Renal cortex interstitium (tissue), 15 donors: ENCODE measurements around the gene PRKCI. TPM values are rescaled to one million over a fixed set of nuclear protein-coding genes. Genes with fewer than 3 reads are reported as not detected.
A peak's percentile ranks its signal among the peaks of the same experiment; 100 is the strongest.
"Not testable (repeated sequence)": the region's sequence is repeated elsewhere in the genome, so short reads cannot be mapped to it uniquely, and the experiment has no call there.

Experiments used
- DNase-seq, 11 donors: peaks; one replicate each; pipeline ENCODE4 v3.0.0-alpha.2; 2013; ENCODE audit warnings: low read depth in 9 of 11, low spot score in 4 of 11; ENCODE audit errors: extremely low read depth in 1 of 11
- long read RNA-seq, 16 experiments: transcript quantifications; one replicate each; lab custom pipeline, GENCODE V29; 2026
- polyA plus RNA-seq, 3 donors: library from polyadenylated mRNA; unstranded; fragments of 120-200 nt; gene quantifications; one replicate each; pipeline ENCODE4 v1.2.1, GENCODE V29; 2013; ENCODE audit not compliant: insufficient read length in 3 of 3

The PRKCI gene
- polyA plus RNA-seq = 10 to 100 TPM; 58.2 to 92.0 (median 79.2) TPM
- long read RNA-seq, donor 1, full-length matches to known transcripts = 15 of 25 reads
- long read RNA-seq, donor 1, partial matches to known transcripts = 10 of 25 reads
- long read RNA-seq, donor 1, other reads (novel, unspliced or antisense) = 0 of 25 reads
- long read RNA-seq, donor 2, full-length matches to known transcripts = 14 of 20 reads
- long read RNA-seq, donor 2, partial matches to known transcripts = 6 of 20 reads
- long read RNA-seq, donor 2, other reads (novel, unspliced or antisense) = 0 of 20 reads
- long read RNA-seq, donor 3, full-length matches to known transcripts = 36 of 65 reads
- long read RNA-seq, donor 3, partial matches to known transcripts = 29 of 65 reads
- long read RNA-seq, donor 3, other reads (novel, unspliced or antisense) = 0 of 65 reads
- long read RNA-seq, donor 4, full-length matches to known transcripts = 18 of 42 reads
- long read RNA-seq, donor 4, partial matches to known transcripts = 24 of 42 reads
- long read RNA-seq, donor 4, other reads (novel, unspliced or antisense) = 0 of 42 reads
- long read RNA-seq, donor 5 = 0 reads
- long read RNA-seq, donor 6, full-length matches to known transcripts = 21 of 44 reads
- long read RNA-seq, donor 6, partial matches to known transcripts = 23 of 44 reads
- long read RNA-seq, donor 6, other reads (novel, unspliced or antisense) = 0 of 44 reads
- long read RNA-seq, donor 7, full-length matches to known transcripts = 24 of 54 reads
- long read RNA-seq, donor 7, partial matches to known transcripts = 30 of 54 reads
- long read RNA-seq, donor 7, other reads (novel, unspliced or antisense) = 0 of 54 reads
- long read RNA-seq, donor 8, full-length matches to known transcripts = 38 of 54 reads
- long read RNA-seq, donor 8, partial matches to known transcripts = 16 of 54 reads
- long read RNA-seq, donor 8, other reads (novel, unspliced or antisense) = 0 of 54 reads
- long read RNA-seq, donor 9, full-length matches to known transcripts = 10 of 24 reads
- long read RNA-seq, donor 9, partial matches to known transcripts = 14 of 24 reads
- long read RNA-seq, donor 9, other reads (novel, unspliced or antisense) = 0 of 24 reads
- long read RNA-seq, donor 10, full-length matches to known transcripts = 27 of 52 reads
- long read RNA-seq, donor 10, partial matches to known transcripts = 25 of 52 reads
- long read RNA-seq, donor 10, other reads (novel, unspliced or antisense) = 0 of 52 reads
- long read RNA-seq, donor 11, full-length matches to known transcripts = 17 of 39 reads
- long read RNA-seq, donor 11, partial matches to known transcripts = 22 of 39 reads
- long read RNA-seq, donor 11, other reads (novel, unspliced or antisense) = 0 of 39 reads
- long read RNA-seq, donor 12, full-length matches to known transcripts = 7 of 14 reads
- long read RNA-seq, donor 12, partial matches to known transcripts = 7 of 14 reads
- long read RNA-seq, donor 12, other reads (novel, unspliced or antisense) = 0 of 14 reads
- long read RNA-seq, donor 13, full-length matches to known transcripts = 40 of 106 reads
- long read RNA-seq, donor 13, partial matches to known transcripts = 66 of 106 reads
- long read RNA-seq, donor 13, other reads (novel, unspliced or antisense) = 0 of 106 reads
- long read RNA-seq, donor 14, full-length matches to known transcripts = 15 of 32 reads
- long read RNA-seq, donor 14, partial matches to known transcripts = 17 of 32 reads
- long read RNA-seq, donor 14, other reads (novel, unspliced or antisense) = 0 of 32 reads
- long read RNA-seq, donor 15, full-length matches to known transcripts = 6 of 13 reads
- long read RNA-seq, donor 15, partial matches to known transcripts = 7 of 13 reads
- long read RNA-seq, donor 15, other reads (novel, unspliced or antisense) = 0 of 13 reads
- long read RNA-seq, donor 16, full-length matches to known transcripts = 45 of 129 reads
- long read RNA-seq, donor 16, partial matches to known transcripts = 84 of 129 reads
- long read RNA-seq, donor 16, other reads (novel, unspliced or antisense) = 0 of 129 reads

GRCh38 chr3:170221924-170222646 lies at the start of gene PRKCI:
Gene PRKCI (plus strand): TSS chr3:170222424. CDS start chr3:170222670, 246 bp downstream.
- peak; percentile 85 to 99 (median 95) for DNase-seq

DNA sequence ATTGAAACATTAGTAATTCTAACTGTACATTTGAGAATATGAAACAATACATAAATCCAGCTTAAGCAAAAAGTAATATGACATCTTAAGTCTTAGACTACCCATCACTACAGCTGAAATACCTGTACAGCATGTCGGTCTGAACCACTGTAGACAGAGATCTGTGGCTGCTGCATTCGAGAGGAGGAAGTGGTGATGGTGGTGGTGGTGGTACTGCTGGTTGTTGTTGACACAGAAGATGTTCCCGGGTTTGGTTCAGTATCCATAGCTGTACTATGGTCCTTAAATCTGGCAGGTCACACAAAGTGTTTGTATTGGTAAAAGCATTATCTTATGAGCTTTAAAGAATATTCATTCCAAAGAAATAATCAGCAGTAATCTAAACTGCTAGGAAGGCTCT lies 43.6 kb upstream of the PRKCI start:
- no peak for DNase-seq

DNA sequence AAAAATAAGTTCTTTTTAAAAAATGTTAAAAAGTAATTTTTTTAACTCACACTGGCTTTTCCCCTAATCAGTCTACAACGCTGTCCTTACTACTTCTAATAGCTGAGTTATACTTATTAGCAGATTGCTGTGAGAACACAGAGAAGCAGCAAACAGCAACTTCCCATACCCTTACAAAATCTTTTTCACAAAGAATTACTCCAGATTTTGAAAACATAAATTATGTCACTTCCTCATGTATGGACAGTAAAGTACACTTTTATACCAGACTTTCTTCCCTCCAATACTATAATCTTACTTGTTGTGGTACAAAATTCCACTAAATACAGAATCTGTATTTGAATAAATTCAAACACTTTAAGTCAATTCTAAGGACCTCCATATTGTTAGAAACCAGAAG lies 42.8 kb upstream of the PRKCI start:
- no peak for DNase-seq

DNA sequence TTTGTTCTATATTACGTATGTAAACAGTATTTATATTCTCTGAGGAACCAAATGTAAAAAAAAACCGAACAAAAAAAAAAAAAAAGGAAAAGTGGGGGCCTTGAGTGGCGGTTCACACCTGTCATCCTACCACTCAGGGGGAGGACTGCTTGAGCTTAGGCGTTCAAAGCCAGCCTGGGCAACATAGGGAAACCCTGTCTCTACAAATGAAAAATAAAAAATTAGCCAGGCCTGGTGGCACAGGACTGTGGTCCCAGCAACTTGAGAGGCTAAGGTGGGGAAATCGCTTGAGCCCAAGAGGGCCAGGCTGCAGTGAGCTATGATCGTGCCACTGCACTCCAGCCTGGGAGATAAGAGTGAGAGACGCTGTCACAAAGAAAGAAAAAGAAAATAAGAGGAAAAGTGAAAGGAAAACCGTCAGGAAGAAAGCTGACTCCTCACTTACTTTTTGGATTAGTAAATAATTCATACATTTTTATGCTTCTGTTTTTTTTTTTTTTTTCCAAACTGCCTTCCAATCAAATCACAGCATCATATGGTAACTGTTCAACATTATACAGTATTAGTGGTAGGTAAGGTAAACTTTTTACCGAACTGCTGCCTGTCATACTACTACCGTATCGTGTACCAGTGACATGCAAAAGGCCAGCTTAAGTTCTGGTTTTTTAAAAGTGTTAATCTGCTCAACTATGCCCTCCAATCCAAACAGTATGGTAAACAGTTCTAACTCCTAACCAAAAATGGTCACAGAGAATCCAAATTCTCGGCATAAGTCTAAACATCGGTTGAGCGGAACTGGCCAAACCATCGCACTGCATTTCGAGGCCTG lies 41.9 kb upstream of the PRKCI start:
- peak in 5 of 11 donors; percentile 12 to 56 (median 27) for DNase-seq

- peak in 10 of 11 donors; percentile 87 to 95 (median 90) for DNase-seq
Observed at GRCh38 chr3:170180908-170181885, 41.0 kb upstream of the PRKCI start, which contains the start of gene PHC3. Gene PHC3 (minus strand): TSS chr3:170181733. CDS start chr3:170181715, 18 bp downstream.

DNA sequence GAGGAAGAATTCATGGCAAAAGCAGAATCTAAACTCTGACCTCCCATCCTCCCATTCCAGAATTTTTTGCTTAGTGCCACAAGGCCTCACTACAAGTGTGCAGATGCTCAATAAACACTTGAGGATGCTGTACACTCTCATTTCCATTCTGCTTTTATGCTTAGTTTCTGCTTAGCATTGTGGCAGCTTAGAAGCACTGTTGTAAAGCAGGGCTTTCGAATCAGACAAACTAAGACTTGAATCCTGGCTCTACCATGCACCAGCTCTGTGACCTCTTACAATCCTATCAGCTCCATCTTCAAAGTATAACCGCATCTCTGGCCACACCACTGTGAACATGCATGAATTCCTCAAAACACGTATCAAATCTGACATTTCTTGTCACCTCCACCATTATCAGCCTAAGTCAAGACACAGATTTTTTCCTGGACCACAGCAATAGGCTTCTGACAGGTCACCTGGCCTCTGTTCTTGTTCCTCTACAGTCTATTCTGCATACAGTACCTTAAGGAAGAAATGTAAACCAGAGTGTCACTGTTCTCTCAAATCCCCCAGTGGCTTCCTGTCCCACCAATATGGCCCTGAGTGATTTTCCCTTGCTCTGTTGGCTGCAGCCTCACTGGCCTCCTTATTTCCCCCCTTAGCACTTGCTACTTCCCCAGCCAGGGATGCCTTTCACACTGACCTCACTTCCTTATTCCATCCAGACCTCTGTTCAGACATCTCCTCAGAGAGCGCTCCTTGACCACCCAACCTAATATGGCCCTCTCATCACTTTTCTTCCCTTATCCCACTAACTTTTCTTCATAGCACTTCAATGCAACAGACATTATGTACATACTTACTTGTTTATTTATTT lies 32.6 kb upstream of the PRKCI start:
- no peak for DNase-seq

DNA sequence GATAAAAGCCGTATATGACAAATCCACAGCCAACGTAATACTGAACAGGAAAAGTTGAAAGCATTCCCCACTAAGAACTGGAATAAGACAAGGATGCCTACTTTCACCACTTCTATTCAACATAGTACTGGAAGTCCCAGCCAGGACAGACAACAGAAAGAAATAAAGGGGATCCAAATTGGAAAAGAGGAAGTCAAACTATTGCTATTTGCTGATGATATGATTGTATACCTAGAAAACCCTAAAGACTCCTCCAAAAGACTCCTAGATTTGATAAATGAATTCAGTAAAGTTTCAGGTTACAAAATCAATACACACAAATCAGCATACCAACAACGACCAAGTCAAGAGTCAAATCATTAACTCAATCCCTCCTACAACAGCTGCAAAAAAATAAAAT lies 26.5 kb upstream of the PRKCI start:
- DNase-seq = not testable (repeated sequence)

DNA sequence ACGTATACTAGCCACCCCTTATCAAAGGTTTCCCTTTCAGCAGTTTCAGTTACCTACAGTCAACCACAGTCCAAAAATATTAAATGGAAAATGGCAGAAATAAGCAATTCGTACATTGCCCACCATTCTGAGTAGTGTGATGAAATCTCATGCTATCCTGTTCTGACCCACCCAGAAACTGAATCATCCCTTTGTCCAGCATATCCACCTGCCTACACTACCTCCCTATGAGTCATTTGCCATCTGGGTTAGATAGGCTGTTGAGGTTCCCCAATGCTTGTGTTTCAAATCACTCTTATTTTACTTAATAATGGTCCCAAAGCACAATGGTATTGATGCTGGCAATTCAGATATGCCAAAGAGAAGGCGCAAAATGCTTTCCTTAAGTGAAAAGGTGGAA lies 25.4 kb upstream of the PRKCI start:
- DNase-seq = no peak

GRCh38 chr3:170200987-170201386 lies 21.2 kb upstream of the PRKCI start:
- DNase-seq = no peak

- DNase-seq = no peak
Observed at GRCh38 chr3:170201527-170201926, 20.7 kb upstream of the PRKCI start.

GRCh38 chr3:170203457-170203856 lies 18.8 kb upstream of the PRKCI start:
- DNase-seq = no peak

DNA sequence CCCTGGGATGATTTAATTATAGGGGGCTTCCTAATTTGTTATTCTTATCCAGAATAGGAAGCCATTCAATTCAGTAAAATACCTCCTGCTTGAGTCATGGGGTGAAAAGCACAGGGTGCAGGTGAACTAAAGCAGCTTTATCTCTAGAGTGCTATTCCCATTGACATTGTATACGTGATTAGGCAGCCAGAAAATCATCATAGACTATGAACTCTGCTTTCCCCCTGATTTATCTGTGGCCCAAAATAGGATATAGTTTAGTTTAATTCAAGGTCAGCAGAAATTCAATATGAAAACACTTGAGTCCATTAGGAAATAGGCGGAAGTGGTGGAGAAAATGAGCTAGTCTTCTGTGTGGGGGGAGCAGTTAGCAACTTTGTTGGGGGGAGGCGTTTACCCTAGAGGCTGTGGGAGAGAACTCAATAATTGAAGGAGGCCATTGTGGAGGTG lies 18.2 kb upstream of the PRKCI start:
- no peak for DNase-seq

DNA sequence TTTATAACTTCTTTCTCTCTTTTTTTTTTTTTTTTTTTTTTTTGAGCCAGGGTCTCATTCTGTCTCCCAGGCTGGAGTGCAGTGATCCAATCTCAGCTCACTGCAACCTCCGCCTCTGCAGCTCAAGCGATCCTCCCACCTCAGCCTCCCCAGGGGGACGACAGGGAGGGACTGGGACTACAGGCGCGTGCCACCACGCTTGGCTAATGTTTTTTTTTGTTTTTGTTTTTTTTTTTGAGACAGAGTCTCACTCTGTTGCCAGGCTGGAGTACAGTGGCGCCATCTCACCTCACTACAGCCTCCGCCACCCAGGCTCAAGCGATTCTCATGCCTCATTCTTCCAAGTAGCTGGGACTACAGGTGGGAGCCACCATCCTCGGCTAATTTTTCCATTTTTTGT lies 17.7 kb upstream of the PRKCI start:
- DNase-seq = no peak

DNA sequence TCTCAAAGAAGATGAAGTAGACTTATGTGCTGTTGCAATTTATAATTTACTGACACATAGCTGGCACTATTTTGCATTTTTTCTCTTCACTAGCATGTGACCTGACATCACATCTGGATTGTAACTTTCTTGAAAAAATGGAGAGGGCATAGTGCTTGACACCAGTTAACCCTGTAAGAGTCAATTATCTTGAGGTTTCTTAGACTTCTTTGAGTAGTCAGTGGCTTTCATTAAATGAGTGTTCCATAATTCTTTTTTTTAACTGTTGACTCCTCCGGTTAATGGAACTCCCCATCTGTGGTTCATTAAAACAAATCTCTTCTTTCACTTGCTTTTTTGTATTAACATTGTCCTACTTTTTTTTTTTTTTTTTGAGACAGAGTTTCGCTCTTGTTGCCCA lies 16.9 kb upstream of the PRKCI start:
- peak in 2 of 11 donors; percentile 13 to 16 for DNase-seq
